IMR-90 (cell line): ENCODE measurements around the gene CDR2L. TPM values are rescaled to one million over a fixed set of nuclear protein-coding genes. Genes with fewer than 3 reads are reported as not detected.

ENCODE experiments used
- ATAC-seq: fragments of 200-7000 bp; cut with Tn5 transposase; 2 replicates; pipeline ENCODE4 v1.9.1; 2020; ENCODE audit warnings: low read depth, mild to moderate bottlenecking, moderate library complexity
- BruUV-seq: library from RNA; stranded (reverse); fragments of 400-500 nt; replicated peaks from 2 replicates; lab custom pipeline; 2021; lab: Mats Ljungman, UMichigan
- CTCF ChIA-PET: fragments of 300-600 bp; formaldehyde crosslinking; extraction: SDS; loops from one replicate; lab custom pipeline; 2021; ENCODE audit warnings: antibody characterized with exemption; lab: Yijun Ruan, JAX
- POLR2A ChIA-PET: fragments of 300-600 bp; sonication (Branson Sonifier 250); formaldehyde crosslinking; loops from one replicate; lab custom pipeline; 2022; ENCODE audit warnings: antibody characterized with exemption; ENCODE audit not compliant: unreplicated experiment; lab: Charles Lee
- DNase-seq: peaks from one replicate; pipeline ENCODE4 v3.0.0; 2013
- H2AFZ ChIP-seq: replicated peaks from 2 replicates; pipeline ENCODE3; 2013; ENCODE audit warnings: low read length, mild to moderate bottlenecking; ENCODE audit not compliant: poor library complexity
- H2AK5ac ChIP-seq: 2 replicates; pipeline ENCODE4 v1.6.1; 2013; ENCODE audit warnings: low read depth, low read length, inconsistent platforms
- H2AK9ac ChIP-seq: replicated peaks from 2 replicates; pipeline ENCODE3; 2013; ENCODE audit warnings: mild to moderate bottlenecking, low read depth, low read length, moderate library complexity; ENCODE audit not compliant: poor library complexity
- H2BK120ac ChIP-seq: 2 replicates; pipeline ENCODE4 v1.6.1; 2013; ENCODE audit warnings: low read depth, low read length, inconsistent platforms
- H2BK15ac ChIP-seq: 3 replicates; pipeline ENCODE4 v1.6.1; 2013; ENCODE audit warnings: low read depth, low read length, inconsistent platforms
- H2BK20ac ChIP-seq: 2 replicates; pipeline ENCODE4 v1.6.1; 2013; ENCODE audit warnings: low read depth, mild to moderate bottlenecking, inconsistent platforms, low read length, moderate library complexity
- H2BK5ac ChIP-seq: 2 replicates; pipeline ENCODE4 v1.6.1; 2013; ENCODE audit warnings: mild to moderate bottlenecking, low read depth, low read length, inconsistent platforms; ENCODE audit not compliant: poor library complexity, severe bottlenecking
- H3K14ac ChIP-seq: replicated peaks from 2 replicates; pipeline ENCODE4 v1.6.1; 2013; ENCODE audit warnings: low read depth, low read length, inconsistent platforms
- H3K18ac ChIP-seq: 2 replicates; pipeline ENCODE4 v1.6.1; 2013; ENCODE audit warnings: low read depth, low read length, control low read depth
- H3K23ac ChIP-seq: 2 replicates; pipeline ENCODE4 v1.6.1; 2013; ENCODE audit warnings: low read depth, low read length, inconsistent platforms
- H3K27ac ChIP-seq: 2 replicates; pipeline ENCODE4 v1.5.1; 2013; ENCODE audit warnings: mild to moderate bottlenecking, control low read depth, low read length; ENCODE audit not compliant: insufficient read depth
- H3K27me3 ChIP-seq: 2 replicates; pipeline ENCODE4 v1.6.1; 2013; ENCODE audit warnings: low read length; ENCODE audit not compliant: control insufficient read depth, insufficient read depth
- H3K36me3 ChIP-seq: 2 replicates; pipeline ENCODE4 v1.6.1; 2013; ENCODE audit warnings: low read length, mixed read lengths; ENCODE audit not compliant: control insufficient read depth, insufficient read depth
- H3K4ac ChIP-seq: 2 replicates; pipeline ENCODE4 v1.6.1; 2013; ENCODE audit warnings: low read depth, low read length, inconsistent platforms
- H3K4me1 ChIP-seq: 2 replicates; pipeline ENCODE4 v1.6.1; 2013; ENCODE audit warnings: low read length, mixed read lengths; ENCODE audit not compliant: control insufficient read depth, insufficient read depth
- H3K4me2 ChIP-seq: 2 replicates; pipeline ENCODE4 v1.6.1; 2013; ENCODE audit warnings: low read depth, mild to moderate bottlenecking, control low read depth, low read length, moderate library complexity
- H3K4me3 ChIP-seq: 2 replicates; pipeline ENCODE4 v1.5.1; 2013; ENCODE audit warnings: low read depth, mild to moderate bottlenecking, control low read depth, low read length, moderate library complexity; ENCODE audit not compliant: insufficient read depth
- H3K56ac ChIP-seq: 2 replicates; pipeline ENCODE4 v1.6.1; 2013; ENCODE audit warnings: low read length, inconsistent platforms; ENCODE audit not compliant: insufficient read depth; ENCODE audit errors: extremely low read depth
- H3K79me1 ChIP-seq, 2 experiments: 2 replicates each; pipeline ENCODE4 v1.6.1; 2013; ENCODE audit warnings: low read length in 2 of 2, inconsistent platforms in 1 of 2, low read depth in 1 of 2
- H3K9ac ChIP-seq: 2 replicates; pipeline ENCODE4 v1.6.1; 2013; ENCODE audit warnings: low read depth, low read length, control low read depth
- H3K9me1 ChIP-seq: 2 replicates; pipeline ENCODE4 v1.6.1; 2013; ENCODE audit warnings: low read length, inconsistent platforms; ENCODE audit not compliant: insufficient read depth
- H3K9me3 ChIP-seq: 2 replicates; pipeline ENCODE4 v1.6.1; 2013; ENCODE audit warnings: low read length; ENCODE audit not compliant: control insufficient read depth, insufficient read depth
- H4K20me1 ChIP-seq: 2 replicates; pipeline ENCODE4 v1.6.1; 2013; ENCODE audit warnings: low read length, inconsistent platforms; ENCODE audit not compliant: insufficient read depth
- H4K5ac ChIP-seq: 2 replicates; pipeline ENCODE4 v1.6.1; 2013; ENCODE audit warnings: mild to moderate bottlenecking, low read depth, low read length, control low read depth
- H4K8ac ChIP-seq, 2 experiments: 2 replicates each; pipeline ENCODE4 v1.6.1; 2013; ENCODE audit warnings: low read depth in 2 of 2, low read length in 2 of 2, control low read depth in 1 of 2, inconsistent platforms in 1 of 2
- H4K91ac ChIP-seq: 2 replicates; pipeline ENCODE4 v1.6.1; 2013; ENCODE audit warnings: low read depth, low read length, inconsistent platforms; ENCODE audit not compliant: insufficient read depth
- CEBPB ChIP-seq: IDR thresholded peaks from 2 replicates; pipeline ENCODE4 v1.6.1; 2012; ENCODE audit warnings: low read depth, low read length, improper control_type of control experiment
- FOS ChIP-seq: fragments of 150-350 bp; IDR thresholded peaks from 2 replicates; pipeline ENCODE4 v1.6.1; 2016; ENCODE audit warnings: low read depth, low read length
- MAZ ChIP-seq: IDR thresholded peaks from 2 replicates; pipeline ENCODE4 v1.6.1; 2012; ENCODE audit warnings: low read depth, mild to moderate bottlenecking, low read length, improper control_type of control experiment, moderate library complexity, borderline replicate concordance
- POLR2A ChIP-seq: IDR thresholded peaks from 2 replicates; pipeline ENCODE4 v1.6.1; 2012; ENCODE audit warnings: mild to moderate bottlenecking, low read depth, low read length
- RAD21 ChIP-seq: IDR thresholded peaks from 2 replicates; pipeline ENCODE4 v1.6.1; 2012; ENCODE audit warnings: low read length, improper control_type of control experiment
- RFX5 ChIP-seq: IDR thresholded peaks from 2 replicates; pipeline ENCODE4 v1.8.0; 2012; ENCODE audit warnings: low read depth, mild to moderate bottlenecking, low read length, moderate library complexity
- SMC3 ChIP-seq: fragments of 150-350 bp; IDR thresholded peaks from 2 replicates; pipeline ENCODE4 v1.6.1; 2016; ENCODE audit warnings: low read depth, mild to moderate bottlenecking, antibody characterized with exemption, low read length, moderate library complexity
- WGBS, 2 experiments: methylation state at CpG; one replicate each; pipeline versions ENCODE4 v1.1.5 to v1.1.7; 2013; ENCODE audit warnings: missing lambda C conversion rate in 2 of 2; ENCODE audit not compliant: insufficient read length in 1 of 2; ENCODE audit errors: extremely low coverage in 2 of 2; 5-methylcytosine and 5-hydroxymethylcytosine counted together
- dilution Hi-C: fragments of 300-500 bp; cut with HindIII; formaldehyde crosslinking; loops from one replicate; pipeline ENCODE4 v1.14.3; 2018; ENCODE audit warnings: low sequenced_read_pairs; ENCODE audit not compliant: unreplicated experiment
- in situ Hi-C: fragments of 300-500 bp; cut with MboI; formaldehyde crosslinking; loops from 3 replicates; pipeline ENCODE4 v1.14.3; 2019; ENCODE audit warnings: low sequenced_read_pairs, inconsistent platforms, mixed read lengths
- intact Hi-C: fragments of 100-400 bp; cut with micrococcal nuclease; formaldehyde crosslinking; loops from 2 replicates; pipeline ENCODE4 v1.10.0; 2022
- polyA plus RNA-seq, 3 experiments: library from polyadenylated mRNA; depleted of rRNA; stranded (reverse); fragments of >200 nt; gene quantifications; 2 replicates each; pipeline ENCODE4 v1.2.3, GENCODE V29; 2012; ENCODE audit warnings: low replicate concordance in 1 of 3
- total RNA-seq: library from RNA; depleted of rRNA; stranded (reverse); fragments of >200 nt; gene quantifications from 2 replicates; pipeline ENCODE4 v1.2.3, GENCODE V29; 2012
- TF ChIP-seq, protein P1 (sequence below): conservative IDR thresholded peaks from 2 replicates; pipeline ENCODE4 v1.5.1; 2012; ENCODE audit warnings: mild to moderate bottlenecking, low read depth, low read length, improper control_type of control experiment
- TF ChIP-seq, protein P2 (sequence below): fragments of 150-350 bp; IDR thresholded peaks from 2 replicates; pipeline ENCODE4 v1.6.1; 2016; ENCODE audit warnings: low read depth, mild to moderate bottlenecking, low read length, moderate library complexity, borderline replicate concordance

The CDR2L gene
- total and polyA plus RNA-seq, 2 of the 4 experiments (the other 2 are of a cell fraction), result 5.7 to 18.9 TPM

DNA sequence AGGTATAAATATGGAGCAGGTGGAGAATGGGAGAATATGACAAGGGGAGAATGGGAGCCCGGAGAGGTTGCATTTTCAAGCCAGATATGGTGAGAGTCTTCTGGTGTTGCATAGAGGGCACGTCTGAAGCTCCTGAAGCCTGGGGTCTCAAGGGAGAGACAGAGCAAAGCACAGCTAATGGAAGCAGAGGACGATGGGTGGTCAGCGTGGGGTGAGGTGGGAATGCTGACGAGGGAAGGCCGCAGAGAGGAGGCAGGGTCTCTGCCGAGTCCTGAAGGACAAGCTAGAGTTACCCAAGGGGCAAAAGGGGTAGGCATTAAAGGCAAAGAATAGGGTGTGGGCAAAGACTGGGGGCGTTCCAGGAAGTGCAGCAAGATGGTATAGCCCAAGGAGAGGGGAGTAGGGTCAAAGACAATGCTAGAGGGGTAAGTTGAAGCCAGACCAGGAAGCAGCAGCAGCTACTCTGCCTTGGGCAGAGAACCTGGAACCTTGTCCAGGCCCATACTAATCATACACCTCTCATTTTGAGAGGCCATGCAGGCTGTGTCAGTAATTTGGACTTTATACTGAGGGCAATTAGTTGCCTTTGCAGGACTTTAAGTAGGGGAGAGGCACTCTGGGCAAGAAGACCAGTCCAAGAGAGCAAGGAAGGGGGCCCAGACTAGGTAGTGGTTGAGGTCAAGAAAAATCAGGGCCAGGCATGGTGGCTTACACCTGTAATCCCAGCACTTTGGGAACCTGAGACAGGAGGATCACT, 49.1 kb upstream of the CDR2L start:
- Histone ChIP-seq H3K4me1 (no peaks in the 10 kb centered on the region), H3K9me3 (no peaks in the 10 kb centered on the region), H4K5ac (no peak overlapping the region), H3K36me3 (no peaks in the 10 kb centered on the region), H4K20me1 (no peaks in the 10 kb centered on the region), H2AK5ac (no peak overlapping the region), H2BK15ac (no peak overlapping the region), H3K23ac (no peak overlapping the region), H2BK20ac (no peak overlapping the region), H3K18ac (no peak overlapping the region), H3K27ac (no peak overlapping the region), H3K27me3 (peaks cover 67% of the 10 kb centered on the region), H3K56ac (no peak overlapping the region), H3K4me2 (no peak overlapping the region), H3K4me3 (no peak overlapping the region), H3K79me1 (no peaks in the 10 kb centered on the region), H3K9me1 (no peaks in the 10 kb centered on the region), H3K14ac (no peak overlapping the region), H2AK9ac (no peak overlapping the region), H3K4ac (no peak overlapping the region), H2BK120ac (no peak overlapping the region), H4K91ac (no peak overlapping the region), H4K8ac (no peak overlapping the region), H2AFZ (no peak overlapping the region), H3K9ac (no peak overlapping the region), H2BK5ac (no peak overlapping the region)
- ATAC-seq, result no peak
- intact Hi-C loops (no loop called here), in situ Hi-C loops (no loop called here), dilution Hi-C loops (no loop called here)
- TF ChIP-seq RFX5 (no peak), POLR2A (no peak), RAD21 (no peak), FOS (no peak), SMC3 (no peak), MAZ (no peak), CEBPB (no peak)
- TF ChIP-seq, protein P1, sequence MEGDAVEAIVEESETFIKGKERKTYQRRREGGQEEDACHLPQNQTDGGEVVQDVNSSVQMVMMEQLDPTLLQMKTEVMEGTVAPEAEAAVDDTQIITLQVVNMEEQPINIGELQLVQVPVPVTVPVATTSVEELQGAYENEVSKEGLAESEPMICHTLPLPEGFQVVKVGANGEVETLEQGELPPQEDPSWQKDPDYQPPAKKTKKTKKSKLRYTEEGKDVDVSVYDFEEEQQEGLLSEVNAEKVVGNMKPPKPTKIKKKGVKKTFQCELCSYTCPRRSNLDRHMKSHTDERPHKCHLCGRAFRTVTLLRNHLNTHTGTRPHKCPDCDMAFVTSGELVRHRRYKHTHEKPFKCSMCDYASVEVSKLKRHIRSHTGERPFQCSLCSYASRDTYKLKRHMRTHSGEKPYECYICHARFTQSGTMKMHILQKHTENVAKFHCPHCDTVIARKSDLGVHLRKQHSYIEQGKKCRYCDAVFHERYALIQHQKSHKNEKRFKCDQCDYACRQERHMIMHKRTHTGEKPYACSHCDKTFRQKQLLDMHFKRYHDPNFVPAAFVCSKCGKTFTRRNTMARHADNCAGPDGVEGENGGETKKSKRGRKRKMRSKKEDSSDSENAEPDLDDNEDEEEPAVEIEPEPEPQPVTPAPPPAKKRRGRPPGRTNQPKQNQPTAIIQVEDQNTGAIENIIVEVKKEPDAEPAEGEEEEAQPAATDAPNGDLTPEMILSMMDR, result no peak
- TF ChIP-seq, protein P2, sequence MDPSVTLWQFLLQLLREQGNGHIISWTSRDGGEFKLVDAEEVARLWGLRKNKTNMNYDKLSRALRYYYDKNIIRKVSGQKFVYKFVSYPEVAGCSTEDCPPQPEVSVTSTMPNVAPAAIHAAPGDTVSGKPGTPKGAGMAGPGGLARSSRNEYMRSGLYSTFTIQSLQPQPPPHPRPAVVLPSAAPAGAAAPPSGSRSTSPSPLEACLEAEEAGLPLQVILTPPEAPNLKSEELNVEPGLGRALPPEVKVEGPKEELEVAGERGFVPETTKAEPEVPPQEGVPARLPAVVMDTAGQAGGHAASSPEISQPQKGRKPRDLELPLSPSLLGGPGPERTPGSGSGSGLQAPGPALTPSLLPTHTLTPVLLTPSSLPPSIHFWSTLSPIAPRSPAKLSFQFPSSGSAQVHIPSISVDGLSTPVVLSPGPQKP, result no peak
- DNase-seq, result no peak
- BruUV-seq, result no TSS peak
- ChIA-PET POLR2A (no interaction called here), CTCF (interaction anchor here (1.5 kb wide), 1 partner anchor 21 kb away, joined by 3 read pairs; no protein-coding TSS in a partner anchor)
- 11% methylated on average over 3 of the region's 8 CpGs; no CpG with 5 or more reads in 1 of the 2 experiments for WGBS, 2 experiments
